Rectal smooth muscle tissue (tissue), 1 donor: Measurements from ENCODE around the gene TEX53.

Experiments
- H3K27ac ChIP-seq: one replicate; pipeline ENCODE4 v1.7.0; 2013; ENCODE audit warnings: low read depth, low read length, inconsistent platforms
- H3K27me3 ChIP-seq: one replicate; pipeline ENCODE4 v1.7.0; 2013; ENCODE audit warnings: low read length; ENCODE audit not compliant: control insufficient read depth, insufficient read depth
- H3K36me3 ChIP-seq: one replicate; pipeline ENCODE4 v1.7.0; 2013; ENCODE audit warnings: low read length; ENCODE audit not compliant: control insufficient read depth, insufficient read depth
- H3K4me1 ChIP-seq: one replicate; pipeline ENCODE4 v1.7.0; 2013; ENCODE audit warnings: low read length; ENCODE audit not compliant: control insufficient read depth, insufficient read depth
- H3K4me3 ChIP-seq: one replicate; pipeline ENCODE4 v1.7.0; 2013; ENCODE audit warnings: low read length
- H3K9ac ChIP-seq: one replicate; pipeline ENCODE4 v1.7.0; 2013; ENCODE audit warnings: low read length

TEX53 gene

GRCh38 chr9:114624677-114625076, 32.9 kb downstream of the TEX53 start:
- Histone ChIP-seq H3K9ac (no peak overlapping the region), H3K27ac (no peak overlapping the region), H3K36me3 (peaks cover 21% of the 10 kb centered on the region), H3K27me3 (no peaks in the 10 kb centered on the region), H3K4me3 (no peak overlapping the region), H3K4me1 (no peaks in the 10 kb centered on the region)

GRCh38 chr9:114621975-114622609, 35.5 kb downstream of the TEX53 start:
- no peak overlapping the region for H3K9ac ChIP-seq
- no peaks in the 10 kb centered on the region for H3K36me3 ChIP-seq
- no peak overlapping the region for H3K27ac ChIP-seq
- H3K4me3 ChIP-seq = no peak overlapping the region
- no peaks in the 10 kb centered on the region for H3K4me1 ChIP-seq
- no peaks in the 10 kb centered on the region for H3K27me3 ChIP-seq

- no peaks in the 10 kb centered on the region for H3K36me3 ChIP-seq
- H3K27ac ChIP-seq = no peak overlapping the region
Measured at GRCh38 chr9:114621561-114621960, 36.0 kb downstream of the TEX53 start.

GRCh38 chr9:114619191-114619761, 38.3 kb downstream of the TEX53 start:
- H3K27me3 ChIP-seq = no peaks in the 10 kb centered on the region
- H3K4me3 ChIP-seq = peak overlapping the region; percentile 19
- peak overlapping the region; percentile 28 for H3K9ac ChIP-seq
- H3K27ac ChIP-seq = no peak overlapping the region
- H3K36me3 ChIP-seq = no peaks in the 10 kb centered on the region
- no peaks in the 10 kb centered on the region for H3K4me1 ChIP-seq

More at GRCh38 chr9:114621561-114621960, 36.0 kb downstream of the TEX53 start:
- Histone ChIP-seq H3K4me3 (no peak overlapping the region), H3K27me3 (no peaks in the 10 kb centered on the region), H3K4me1 (no peaks in the 10 kb centered on the region), H3K9ac (no peak overlapping the region)

- H3K27me3 ChIP-seq = no peaks in the 10 kb centered on the region
- H3K4me1 ChIP-seq = peaks cover 12% of the 10 kb centered on the region
- H3K36me3 ChIP-seq = no peaks in the 10 kb centered on the region
- H3K4me3 ChIP-seq = no peak overlapping the region
- H3K27ac ChIP-seq = no peak overlapping the region
- no peak overlapping the region for H3K9ac ChIP-seq
Measured at GRCh38 chr9:114616684-114617520, 40.7 kb downstream of the TEX53 start.

- H3K9ac ChIP-seq = no peak overlapping the region
- H3K4me3 ChIP-seq = no peak overlapping the region
- H3K36me3 ChIP-seq = no peaks in the 10 kb centered on the region
- peaks cover 16% of the 10 kb centered on the region for H3K4me1 ChIP-seq
- H3K27me3 ChIP-seq = no peaks in the 10 kb centered on the region
- no peak overlapping the region for H3K27ac ChIP-seq
Measured at GRCh38 chr9:114614373-114614772, 43.2 kb downstream of the TEX53 start.

GRCh38 chr9:114613919-114614318, 43.7 kb downstream of the TEX53 start:
- Histone ChIP-seq H3K27ac (no peak overlapping the region), H3K27me3 (no peaks in the 10 kb centered on the region), H3K9ac (no peak overlapping the region), H3K36me3 (no peaks in the 10 kb centered on the region), H3K4me3 (no peak overlapping the region), H3K4me1 (peaks cover 16% of the 10 kb centered on the region)

- Histone ChIP-seq H3K4me3 (no peak overlapping the region), H3K27ac (peak overlapping the region; percentile 27), H3K27me3 (no peaks in the 10 kb centered on the region), H3K9ac (no peak overlapping the region), H3K4me1 (peaks cover 16% of the 10 kb centered on the region), H3K36me3 (no peaks in the 10 kb centered on the region)
Measured at GRCh38 chr9:114613087-114613486, 44.5 kb downstream of the TEX53 start.

- peaks cover 16% of the 10 kb centered on the region for H3K4me1 ChIP-seq
- peak overlapping the region; percentile 45 for H3K9ac ChIP-seq
- peak overlapping the region; percentile 95 for H3K27ac ChIP-seq
- no peaks in the 10 kb centered on the region for H3K27me3 ChIP-seq
- H3K36me3 ChIP-seq = no peaks in the 10 kb centered on the region
- peak overlapping the region; percentile 87 for H3K4me3 ChIP-seq
Measured at GRCh38 chr9:114612272-114612923, 45.2 kb downstream of the TEX53 start.

GRCh38 chr9:114611516-114612271, 45.9 kb downstream of the TEX53 start:
- Histone ChIP-seq H3K27me3 (no peaks in the 10 kb centered on the region), H3K36me3 (no peaks in the 10 kb centered on the region), H3K9ac (peak overlapping the region; percentile 65), H3K27ac (peak overlapping the region; percentile 95), H3K4me1 (peaks cover 16% of the 10 kb centered on the region), H3K4me3 (peak overlapping the region; percentile 87)

GRCh38 chr9:114608525-114608796, 49.1 kb downstream of the TEX53 start:
- Histone ChIP-seq H3K9ac (no peak overlapping the region), H3K27me3 (no peaks in the 10 kb centered on the region), H3K4me1 (peaks cover 16% of the 10 kb centered on the region), H3K4me3 (no peak overlapping the region), H3K27ac (no peak overlapping the region), H3K36me3 (no peaks in the 10 kb centered on the region)
